ENCODE results near the gene ECHS1. TPM values are rescaled to one million over a fixed set of nuclear protein-coding genes. Genes with fewer than 3 reads are reported as not detected.

The ECHS1 gene
- total RNA-seq, 4 donors from 2014 or later: 96.7 to 123 (median 106) TPM

- Histone ChIP-seq H3K9me3 (no peaks in the 10 kb centered on the region), H3K4me3 (no peak overlapping the region), H3K36me3 (no peaks in the 10 kb centered on the region), H3K27ac (no peak overlapping the region), H3K27me3 (peaks cover 15 to 32% (median 25%) of the 10 kb centered on the region in 3 donors), H3K4me1 (no peaks in the 10 kb centered on the region)
- in situ Hi-C loops (cut with MboI; ENCODE audit: low sequenced_read_pairs in 4 of 4): no loop called here
- TF ChIP-seq POLR2A (IDR thresholded peaks at IDR 0.05): no peak
- TF ChIP-seq CTCF (IDR thresholded peaks at IDR 0.05 in 4 of 5, conservative IDR thresholded peaks at IDR 0.05 in 1 of 5): no peak
- DNase-seq (no peak), ATAC-seq (no peak)
- intact Hi-C loops (cut with DNase I; ENCODE audit: low total_unique reads): no loop called here
These were observed 25.2 kb downstream of the ECHS1 start for GRCh38 chr10:133347710-133348517.

- no peak for ATAC-seq
- H3K9me3 ChIP-seq: no peaks in the 10 kb centered on the region
- TF ChIP-seq CTCF (IDR thresholded peaks at IDR 0.05 in 4 of 5, conservative IDR thresholded peaks at IDR 0.05 in 1 of 5): no peak
- no peaks in the 10 kb centered on the region for H3K36me3 ChIP-seq
- in situ Hi-C loops (cut with MboI; ENCODE audit: low sequenced_read_pairs in 4 of 4): no loop called here
- H3K4me3 ChIP-seq: no peak overlapping the region
- no peak for DNase-seq
- no peaks in the 10 kb centered on the region for H3K4me1 ChIP-seq
- no peak overlapping the region for H3K27ac ChIP-seq
- H3K27me3 ChIP-seq: peaks cover 26 to 46% (median 39%) of the 10 kb centered on the region in 3 donors
- intact Hi-C loops (cut with DNase I; ENCODE audit: low total_unique reads): no loop called here
These were observed 26.7 kb downstream of the ECHS1 start for GRCh38 chr10:133346413-133346812.

GRCh38 chr10:133344236-133344635 lies 28.9 kb downstream of the ECHS1 start:
- in situ Hi-C loops (cut with MboI; ENCODE audit: low sequenced_read_pairs in 4 of 4) (no loop called here), intact Hi-C loops (cut with DNase I; ENCODE audit: low total_unique reads) (no loop called here)
- ATAC-seq: no peak
- Histone ChIP-seq H3K4me3 (no peak overlapping the region), H3K36me3 (no peaks in the 10 kb centered on the region), H3K27me3 (peaks cover 35 to 56% (median 49%) of the 10 kb centered on the region in 3 donors), H3K27ac (no peak overlapping the region), H3K4me1 (no peaks in the 10 kb centered on the region), H3K9me3 (no peaks in the 10 kb centered on the region)
- DNase-seq: no peak
- TF ChIP-seq POLR2A (IDR thresholded peaks at IDR 0.05) (no peak), CTCF (IDR thresholded peaks at IDR 0.05 in 4 of 5, conservative IDR thresholded peaks at IDR 0.05 in 1 of 5) (no peak)

GRCh38 chr10:133343558-133343957 lies 29.6 kb downstream of the ECHS1 start:
- in situ Hi-C loops (cut with MboI; ENCODE audit: low sequenced_read_pairs in 4 of 4): no loop called here
- H3K4me3 ChIP-seq: no peak overlapping the region
- intact Hi-C loops (cut with DNase I; ENCODE audit: low total_unique reads): no loop called here
- no peak for TF ChIP-seq CTCF (IDR thresholded peaks at IDR 0.05 in 4 of 5, conservative IDR thresholded peaks at IDR 0.05 in 1 of 5)
- no peak for TF ChIP-seq POLR2A (IDR thresholded peaks at IDR 0.05)
- peaks cover 42 to 60% (median 56%) of the 10 kb centered on the region in 3 donors for H3K27me3 ChIP-seq
- DNase-seq (no peak), ATAC-seq (no peak)
- no peaks in the 10 kb centered on the region for H3K4me1 ChIP-seq
- H3K27ac ChIP-seq: no peak overlapping the region
- no peaks in the 10 kb centered on the region for H3K9me3 ChIP-seq
- H3K36me3 ChIP-seq: no peaks in the 10 kb centered on the region

All from gastrocnemius medialis (tissue), 4 donors.